Gastrocnemius medialis (tissue), 4 donors: ENCODE data around the gene CIBAR2. TPM values are rescaled to one million over a fixed set of nuclear protein-coding genes. Genes with fewer than 3 reads are reported as not detected.
A peak's percentile ranks its signal among the peaks of the same experiment; 100 is the strongest.

Source experiments
- ATAC-seq, 2 donors: fragments of 150-250 bp; one replicate each; pipeline ENCODE4 v1.9.1; 2016
- DNase-seq, 2 donors: peaks; one replicate each; pipeline ENCODE4 v3.0.0-alpha.2; 2019
- H3K27ac ChIP-seq, 4 donors: fragments of 200-600 bp; sonication (generic); 1 replicate in 1 of 4; 2 replicates in 3 of 4; pipeline ENCODE4 v1.5.1; 2016 to 2018; ENCODE audit warnings: mild to moderate bottlenecking in 2 of 4, moderate library complexity in 1 of 4
- H3K27me3 ChIP-seq, 3 donors: fragments of 200-600 bp; sonication (generic) in 2 of 3; 1 replicate in 1 of 3; 2 replicates in 2 of 3; pipeline versions ENCODE4 v1.5.1 to v1.6.0; 2016 to 2019; ENCODE audit warnings: mild to moderate bottlenecking in 1 of 3, moderate library complexity in 1 of 3
- H3K36me3 ChIP-seq, 2 donors: fragments of 200-600 bp; sonication (generic) in 1 of 2; one replicate each; pipeline ENCODE4 v1.5.1; 2017 to 2018
- H3K4me1 ChIP-seq, 2 donors: fragments of 200-600 bp; sonication (generic) in 1 of 2; one replicate each; pipeline ENCODE4 v1.5.1; 2016 to 2017; ENCODE audit warnings: mild to moderate bottlenecking in 2 of 2
- H3K4me3 ChIP-seq, 4 donors: fragments of 200-600 bp; sonication (generic) in 3 of 4; 1 replicate in 1 of 4; 2 replicates in 3 of 4; pipeline ENCODE4 v1.5.1; 2016 to 2019; ENCODE audit warnings: mild to moderate bottlenecking in 2 of 4
- H3K9me3 ChIP-seq, 3 donors: fragments of 200-600 bp; sonication (generic) in 2 of 3; 1 replicate in 1 of 3; 2 replicates in 2 of 3; pipeline ENCODE4 v1.5.1; 2016 to 2019
- POLR2A ChIP-seq, 2 donors: fragments of 450-650 bp; IDR thresholded peaks; one replicate each; pipeline ENCODE4 v1.6.1; 2017; ENCODE audit warnings: antibody characterized with exemption in 2 of 2, mild to moderate bottlenecking in 2 of 2, moderate library complexity in 2 of 2
- in situ Hi-C, 4 donors: fragments of 200-750 bp; cut with MboI; loops; one replicate each; pipeline versions ENCODE4 v1.15.0 to v1.8.0; 2017; ENCODE audit warnings: low sequenced_read_pairs in 4 of 4
- intact Hi-C: fragments of 100-400 bp; cut with DNase I; formaldehyde crosslinking; loops from one replicate; pipeline ENCODE4 v1.15.1; 2023; ENCODE audit warnings: low total_unique reads
- total RNA-seq, 4 donors: library from RNA; depleted of rRNA; stranded (reverse); fragments of >200 nt; gene quantifications; one replicate each; pipeline versions ENCODE4 v1.1.0 to v1.2.3, GENCODE V29; 2016
- TF ChIP-seq, protein P1 (sequence below), 5 experiments: fragments of 450-650 bp in 3 of 5; fragments of 200-600 bp in 2 of 5; sonication (generic) in 2 of 5; IDR thresholded peaks in 4 of 5; conservative IDR thresholded peaks in 1 of 5; 1 replicate in 4 of 5; 2 replicates in 1 of 5; pipeline ENCODE4 v1.5.1; 2016 to 2019; ENCODE audit warnings: antibody characterized with exemption in 5 of 5, mild to moderate bottlenecking in 3 of 5, moderate library complexity in 3 of 5

Gene CIBAR2
- total RNA-seq, 4 donors from 2014 or later, result not detected

- DNase-seq (peak; percentile 38 to 68), ATAC-seq (peak; percentile 69 to 75)
- Histone ChIP-seq H3K9me3 (no peaks in the 10 kb centered on the region), H3K36me3 (peaks cover 0 to 18% of the 10 kb centered on the region in 2 donors), H3K4me1 (peaks cover 0 to 15% of the 10 kb centered on the region in 2 donors), H3K4me3 (no peak overlapping the region), H3K27me3 (no peaks in the 10 kb centered on the region), H3K27ac (peak overlapping the region; percentile 40 to 72 (median 62))
- in situ Hi-C loops, result no loop called here
- TF ChIP-seq, protein P1, sequence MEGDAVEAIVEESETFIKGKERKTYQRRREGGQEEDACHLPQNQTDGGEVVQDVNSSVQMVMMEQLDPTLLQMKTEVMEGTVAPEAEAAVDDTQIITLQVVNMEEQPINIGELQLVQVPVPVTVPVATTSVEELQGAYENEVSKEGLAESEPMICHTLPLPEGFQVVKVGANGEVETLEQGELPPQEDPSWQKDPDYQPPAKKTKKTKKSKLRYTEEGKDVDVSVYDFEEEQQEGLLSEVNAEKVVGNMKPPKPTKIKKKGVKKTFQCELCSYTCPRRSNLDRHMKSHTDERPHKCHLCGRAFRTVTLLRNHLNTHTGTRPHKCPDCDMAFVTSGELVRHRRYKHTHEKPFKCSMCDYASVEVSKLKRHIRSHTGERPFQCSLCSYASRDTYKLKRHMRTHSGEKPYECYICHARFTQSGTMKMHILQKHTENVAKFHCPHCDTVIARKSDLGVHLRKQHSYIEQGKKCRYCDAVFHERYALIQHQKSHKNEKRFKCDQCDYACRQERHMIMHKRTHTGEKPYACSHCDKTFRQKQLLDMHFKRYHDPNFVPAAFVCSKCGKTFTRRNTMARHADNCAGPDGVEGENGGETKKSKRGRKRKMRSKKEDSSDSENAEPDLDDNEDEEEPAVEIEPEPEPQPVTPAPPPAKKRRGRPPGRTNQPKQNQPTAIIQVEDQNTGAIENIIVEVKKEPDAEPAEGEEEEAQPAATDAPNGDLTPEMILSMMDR (IDR thresholded peaks at IDR 0.05 in 4 of 5, conservative IDR thresholded peaks at IDR 0.05 in 1 of 5), result no peak
- TF ChIP-seq POLR2A (IDR thresholded peaks at IDR 0.05), result no peak
- intact Hi-C loops, result no loop called here
Measured at GRCh38 chr16:85082173-85083050, 29.9 kb downstream of the CIBAR2 start.

DNA sequence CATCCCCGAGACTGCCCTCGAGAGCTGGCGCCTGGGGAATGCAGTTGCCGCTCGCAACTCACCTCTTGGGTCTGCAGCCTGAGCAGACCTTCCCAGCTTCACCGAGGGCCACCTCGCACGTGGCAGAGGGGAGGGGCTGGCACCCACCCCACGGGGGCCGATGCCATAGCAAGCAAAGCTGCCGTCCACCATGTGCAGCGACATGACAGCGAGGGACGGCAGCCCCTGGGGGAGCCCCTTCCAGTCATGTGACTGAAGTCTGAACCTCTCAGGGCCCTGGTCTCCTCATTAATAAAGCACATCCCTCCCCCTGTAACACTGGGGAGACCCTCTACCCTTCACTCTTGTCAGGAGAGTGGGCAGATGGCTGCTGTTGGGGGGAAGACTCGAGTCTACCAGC lies 30.5 kb downstream of the CIBAR2 start:
- H3K27ac ChIP-seq, result no peak overlapping the region
- peaks cover 0 to 18% of the 10 kb centered on the region in 2 donors for H3K36me3 ChIP-seq
- TF ChIP-seq, protein P1 (IDR thresholded peaks at IDR 0.05 in 4 of 5, conservative IDR thresholded peaks at IDR 0.05 in 1 of 5), result no peak
- TF ChIP-seq POLR2A (IDR thresholded peaks at IDR 0.05), result no peak
- in situ Hi-C loops (no loop called here), intact Hi-C loops (no loop called here)
- no peak overlapping the region for H3K4me3 ChIP-seq
- H3K27me3 ChIP-seq, result no peaks in the 10 kb centered on the region
- peaks cover 0 to 15% of the 10 kb centered on the region in 2 donors for H3K4me1 ChIP-seq
- no peak for ATAC-seq
- H3K9me3 ChIP-seq, result no peaks in the 10 kb centered on the region
- DNase-seq, result no peak

- intact Hi-C loops (no loop called here), in situ Hi-C loops (no loop called here)
- no peaks in the 10 kb centered on the region for H3K27me3 ChIP-seq
- H3K4me1 ChIP-seq, result peaks cover 0 to 15% of the 10 kb centered on the region in 2 donors
- ATAC-seq (no peak), DNase-seq (no peak)
- H3K9me3 ChIP-seq, result no peaks in the 10 kb centered on the region
- no peak overlapping the region for H3K4me3 ChIP-seq
- no peak overlapping the region for H3K27ac ChIP-seq
- H3K36me3 ChIP-seq, result peaks cover 0 to 18% of the 10 kb centered on the region in 2 donors
- TF ChIP-seq, protein P1 (IDR thresholded peaks at IDR 0.05 in 4 of 5, conservative IDR thresholded peaks at IDR 0.05 in 1 of 5), result no peak
- no peak for TF ChIP-seq POLR2A (IDR thresholded peaks at IDR 0.05)
Measured at GRCh38 chr16:85081038-85081437, 31.2 kb downstream of the CIBAR2 start.

GRCh38 chr16:85079785-85080570 lies 32.3 kb downstream of the CIBAR2 start:
- Histone ChIP-seq H3K36me3 (peaks cover 0 to 18% of the 10 kb centered on the region in 2 donors), H3K27ac (no peak overlapping the region), H3K9me3 (no peaks in the 10 kb centered on the region), H3K4me1 (peaks cover 0 to 10% of the 10 kb centered on the region in 2 donors), H3K27me3 (no peaks in the 10 kb centered on the region), H3K4me3 (no peak overlapping the region)
- no peak for TF ChIP-seq POLR2A (IDR thresholded peaks at IDR 0.05)
- TF ChIP-seq, protein P1 (IDR thresholded peaks at IDR 0.05 in 4 of 5, conservative IDR thresholded peaks at IDR 0.05 in 1 of 5), result no peak
- in situ Hi-C loops (no loop called here), intact Hi-C loops (no loop called here)
- no peak for DNase-seq
- ATAC-seq, result no peak
